ENCODE measurements around the gene FGF9.

- TF ChIP-seq EZH2 (IDR thresholded peaks at IDR 0.05; ENCODE audit: low read length, unreplicated experiment) (no peak), CTCF (conservative IDR thresholded peaks at IDR 0.05; ENCODE audit: low read depth, low read length) (no peak), EZH2phosphoT487 (IDR thresholded peaks at IDR 0.05; ENCODE audit: borderline replicate concordance, low read length) (no peak)
These were observed 29.2 kb upstream of the FGF9 start for GRCh38 chr13:21641629-21642028.
